GM18519 (cell line): ENCODE data around the gene STAM.
A peak's percentile ranks its signal among the peaks of the same experiment; 100 is the strongest.
"Not testable (repeated sequence)": the region's sequence is repeated elsewhere in the genome, so short reads cannot be mapped to it uniquely, and the experiment has no call there.

Source experiments
- ATAC-seq: cut with Tn5 transposase; IDR thresholded peaks from one replicate; pipeline ENCODE4 v1.9.1; 2021; ENCODE audit warnings: mild to moderate bottlenecking, moderate library complexity; ENCODE audit not compliant: unreplicated experiment, low FRiP score

Gene STAM

GRCh38 chr10:17643755-17644484 lies at the start of gene STAM:
STAM (plus strand) TSS chr10:17644151; CDS start chr10:17644340, 189 bp downstream.
- peak; percentile 71 for ATAC-seq

DNA sequence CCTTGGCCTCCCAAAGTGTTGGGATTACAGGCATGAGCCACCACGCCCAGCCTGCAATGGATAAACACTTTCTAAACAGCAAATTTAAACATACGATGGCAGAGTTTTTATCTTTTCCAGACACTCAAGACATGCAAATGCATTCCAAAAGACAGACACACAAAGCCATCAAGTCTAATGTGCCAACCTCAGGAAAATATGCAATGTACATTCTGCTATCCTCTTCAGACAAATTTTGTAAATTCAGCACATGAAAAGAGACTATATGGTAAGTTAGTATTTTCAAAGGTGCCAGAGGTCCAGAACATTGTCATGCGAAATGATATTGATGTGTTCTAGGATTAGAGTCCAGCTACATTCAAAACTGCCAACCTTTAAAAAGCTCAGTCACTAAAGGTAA lies 46.6 kb upstream of the STAM start:
- ATAC-seq = no peak

DNA sequence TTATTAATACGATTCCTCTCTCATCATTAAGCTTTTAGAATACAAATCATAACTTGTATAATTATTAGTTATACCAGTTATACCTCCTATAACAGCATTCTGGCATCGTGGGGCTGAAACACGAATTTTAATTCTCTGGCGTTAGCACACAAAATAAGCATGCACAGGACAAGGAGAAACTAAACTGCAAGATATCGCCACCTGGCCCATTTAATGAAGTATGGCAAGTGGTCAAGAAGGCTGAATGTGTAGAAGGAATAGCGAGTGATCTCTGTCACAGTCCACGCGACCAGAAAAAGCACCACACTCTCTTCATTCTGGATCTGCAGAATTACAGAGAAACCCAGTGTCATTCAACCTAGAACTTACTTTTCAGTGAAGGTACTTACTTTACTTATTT lies 44.9 kb upstream of the STAM start:
- ATAC-seq = no peak

DNA sequence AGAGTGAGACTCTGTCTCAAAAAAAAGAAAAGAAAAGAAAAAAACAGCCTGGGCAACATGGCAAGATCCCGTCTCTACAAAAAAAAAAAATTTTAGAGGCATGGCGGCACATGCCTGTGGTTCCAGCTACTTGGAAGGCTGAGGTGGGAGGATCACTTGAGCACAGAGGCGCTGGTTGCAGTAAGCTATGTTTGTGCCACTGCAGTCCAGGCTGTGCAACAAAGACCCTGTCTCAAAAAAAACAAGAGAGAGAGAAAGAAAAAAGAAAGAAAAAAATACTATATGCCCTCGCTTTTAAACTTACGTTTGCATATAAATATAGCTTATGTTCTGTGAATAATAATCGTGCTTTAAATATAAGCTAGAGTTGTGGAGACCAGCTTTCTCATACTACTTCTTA lies 38.0 kb upstream of the STAM start:
- ATAC-seq = no peak

DNA sequence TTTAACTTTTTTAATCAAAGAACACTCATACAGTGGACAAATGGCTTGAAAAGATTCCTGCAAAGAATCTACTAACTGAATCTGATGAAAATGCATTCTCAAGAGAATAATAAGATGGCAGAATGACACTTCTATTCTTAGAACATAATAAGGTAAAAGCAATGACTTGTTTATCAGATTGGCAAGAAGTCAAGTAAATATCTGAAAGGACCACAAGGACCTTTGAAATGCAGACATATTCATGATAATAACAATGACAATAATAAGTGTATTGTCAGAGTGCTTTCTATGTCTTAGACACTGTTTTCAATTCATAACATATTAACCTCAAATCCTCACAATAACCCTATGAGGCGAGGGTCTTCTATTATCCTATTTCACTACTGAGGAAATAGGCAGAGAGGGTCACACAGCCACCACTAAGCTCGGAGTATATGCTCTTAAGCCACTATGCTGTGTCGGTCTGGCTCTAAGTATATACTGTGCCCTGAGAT lies 37.4 kb upstream of the STAM start:
- ATAC-seq = no peak

DNA sequence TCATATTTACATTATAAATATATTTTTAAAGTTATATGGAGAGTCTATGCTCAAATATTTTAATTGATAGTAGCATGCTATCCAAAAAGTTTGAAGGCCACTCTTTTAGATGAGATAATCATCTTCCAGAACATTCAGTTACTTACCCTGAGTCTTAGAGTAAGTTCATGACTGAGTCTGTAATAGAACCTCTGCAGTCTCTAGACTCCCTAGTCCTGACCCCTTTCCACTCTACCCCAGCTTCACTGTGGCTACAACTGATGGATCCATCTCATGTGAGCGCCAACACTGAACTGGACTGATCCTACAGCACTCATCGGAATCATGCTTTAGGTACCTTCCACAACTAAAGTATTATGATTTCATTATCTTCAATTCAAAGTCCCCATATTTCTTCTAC lies 36.9 kb upstream of the STAM start:
- no peak for ATAC-seq

GRCh38 chr10:17607603-17608332 lies 36.2 kb upstream of the STAM start:
- no peak for ATAC-seq

DNA sequence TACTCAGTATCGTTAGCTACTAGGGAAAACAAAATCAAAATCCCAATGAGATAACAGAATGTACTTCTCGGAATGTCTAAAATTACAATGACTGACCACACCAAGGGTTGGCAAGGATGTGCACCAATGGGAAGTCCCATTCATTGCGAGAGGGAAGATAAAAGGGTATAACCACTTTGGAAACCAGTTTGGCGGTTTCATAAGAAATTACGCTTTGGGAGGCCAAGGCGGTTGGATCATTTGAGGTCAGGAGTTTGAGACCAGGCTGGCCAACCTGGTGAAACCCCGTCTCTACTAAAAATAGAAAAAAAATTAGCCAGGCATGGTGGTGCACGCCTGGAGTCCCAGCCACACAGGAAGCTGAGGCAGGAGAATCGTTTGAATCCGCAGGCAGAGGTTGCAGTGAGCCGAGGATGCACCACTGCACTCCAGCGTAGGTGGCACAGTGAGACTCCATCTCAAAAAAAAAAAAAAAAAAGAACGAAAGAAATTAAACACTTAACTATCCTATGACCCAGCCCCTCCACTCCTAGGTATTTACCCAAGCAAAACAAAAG lies 34.4 kb upstream of the STAM start:
- no peak for ATAC-seq

DNA sequence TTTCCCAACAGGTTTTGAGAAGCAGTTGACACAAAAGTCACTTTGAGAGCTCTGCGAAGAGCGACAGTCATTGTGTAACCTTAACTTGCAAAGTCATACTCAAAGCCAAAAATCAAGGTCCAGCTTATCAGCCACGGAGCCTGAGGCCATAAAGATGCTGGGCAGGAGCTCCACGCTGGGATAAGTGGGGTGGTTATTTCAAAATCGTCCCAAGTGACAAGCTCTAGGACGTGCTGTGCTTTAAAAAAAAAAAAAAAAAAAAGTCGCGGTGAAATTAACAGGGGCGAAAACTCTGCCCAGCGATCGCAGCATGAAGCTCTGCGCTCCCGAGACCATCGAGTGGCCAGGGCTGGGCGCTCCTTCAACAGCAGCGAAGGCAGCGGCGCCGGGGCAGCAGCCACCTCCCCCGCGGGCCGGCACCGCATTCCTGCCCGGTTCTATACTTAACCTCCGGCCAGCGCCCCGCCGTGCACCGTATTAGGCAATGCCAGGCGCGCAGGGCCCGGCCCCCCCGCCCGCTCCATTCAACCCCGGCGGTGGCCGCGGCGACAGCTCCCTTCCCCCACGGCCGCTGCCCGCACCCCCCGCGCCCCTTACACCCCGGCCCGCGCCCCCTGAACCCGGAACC lies 27.4 kb upstream of the STAM start:
- peak; percentile 15 for ATAC-seq

- ATAC-seq = peak; percentile 42
Measured at GRCh38 chr10:17617031-17617911, 26.7 kb upstream of the STAM start, which contains the start of gene HACD1. HACD1 (minus strand) TSS chr10:17617374; CDS start chr10:17617339, 35 bp downstream.

GRCh38 chr10:17622061-17622460 lies 21.9 kb upstream of the STAM start:
- no peak for ATAC-seq

GRCh38 chr10:17624996-17625395 lies 19.0 kb upstream of the STAM start:
- no peak for ATAC-seq

GRCh38 chr10:17626656-17627055 lies 17.3 kb upstream of the STAM start:
- no peak for ATAC-seq

GRCh38 chr10:17632590-17632989 lies 11.4 kb upstream of the STAM start:
- not testable (repeated sequence) for ATAC-seq

DNA sequence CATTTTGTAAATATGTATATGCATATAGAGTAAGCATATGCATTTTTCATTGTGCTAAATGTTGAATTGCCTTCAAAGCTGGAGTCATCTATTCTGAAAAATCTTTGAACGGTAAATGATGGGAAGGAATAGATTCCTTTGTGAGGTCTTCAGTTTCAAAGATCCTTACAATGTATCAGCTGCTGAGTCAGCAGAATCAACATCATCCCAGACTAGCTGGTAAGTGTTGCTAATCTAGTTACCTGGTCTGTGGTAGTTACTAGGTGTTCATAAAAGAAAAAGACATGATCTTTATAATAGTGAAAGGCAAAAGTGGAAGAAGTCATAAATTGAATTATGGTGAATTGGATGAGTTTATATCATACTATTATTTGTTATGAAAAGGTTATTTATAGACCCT lies 10.6 kb upstream of the STAM start:
- no peak for ATAC-seq

DNA sequence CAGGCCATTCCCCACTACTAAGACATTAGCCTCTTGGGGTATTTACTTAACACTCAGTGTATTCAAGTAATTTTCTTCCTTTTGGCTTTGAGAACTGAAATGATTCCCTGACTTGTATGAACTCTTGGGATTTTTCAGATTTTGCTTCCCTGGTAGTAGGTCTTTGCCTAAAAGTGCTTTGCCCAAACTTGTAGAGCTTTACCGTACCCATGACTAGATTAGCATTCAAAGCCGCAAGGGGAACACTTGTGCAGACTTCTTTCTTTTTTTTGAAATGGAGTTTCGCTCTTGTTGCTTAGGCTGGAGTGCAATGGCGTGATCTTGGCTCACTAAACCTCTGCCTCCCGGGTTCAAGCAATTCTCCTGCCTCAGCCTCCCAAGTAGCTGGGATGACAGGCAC lies 6.1 kb upstream of the STAM start:
- ATAC-seq = no peak

DNA sequence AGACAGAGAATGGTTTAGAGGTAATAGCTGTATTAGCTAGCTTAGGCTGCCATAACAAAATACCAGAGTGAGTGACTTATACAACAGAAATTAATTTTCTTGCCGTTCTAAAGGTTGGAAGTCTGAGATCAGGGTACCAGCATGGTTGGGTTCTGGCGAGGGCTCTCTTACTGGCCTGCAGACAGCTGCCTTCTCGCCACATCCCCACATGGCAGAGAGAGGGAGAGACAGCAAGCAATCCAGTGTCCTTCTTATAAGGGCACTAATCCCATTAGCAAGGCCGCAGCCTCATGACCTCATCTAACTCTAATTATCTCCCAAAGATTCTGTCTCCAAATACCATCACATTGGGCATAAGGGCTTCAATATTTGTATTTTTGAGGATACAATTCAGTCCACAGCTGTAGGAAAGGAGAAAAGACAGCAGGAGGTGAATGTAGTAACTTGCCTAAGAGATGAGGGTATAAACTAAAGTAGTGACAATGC lies 3.6 kb upstream of the STAM start:
- no peak for ATAC-seq

- peak; percentile 16 for ATAC-seq
Measured at GRCh38 chr10:17643339-17643754, 604 bp upstream of the STAM start.

- ATAC-seq = peak; percentile 14
Measured at GRCh38 chr10:17644485-17644943, 563 bp downstream of the STAM start.
